HEK293 (cell line): Measurements from ENCODE around the gene TIGD1.

Experiments used
- CTCF ChIA-PET: fragments of 350-600 bp; formaldehyde crosslinking; extraction: SDS; loops from one replicate; lab custom pipeline; 2021; ENCODE audit warnings: antibody characterized with exemption; lab: Yijun Ruan, JAX
- POLR2A ChIA-PET: fragments of 300-600 bp; formaldehyde crosslinking; extraction: SDS; loops from one replicate; lab custom pipeline; 2020; ENCODE audit warnings: antibody characterized with exemption, inconsistent platforms; lab: Yijun Ruan, JAX
- H3K27ac ChIP-seq: fragments of 200-500 bp; sonication (Bioruptor generic); 2 replicates; pipeline ENCODE4 v1.5.1; 2014; ENCODE audit warnings: low read depth, low read length, control low read depth, inconsistent platforms; ENCODE audit errors: extremely low read depth
- H3K36me3 ChIP-seq, 2 experiments: fragments of 200-500 bp in 1 of 2; sonication (Bioruptor generic) in 1 of 2; 1 replicate in 1 of 2; 2 replicates in 1 of 2; pipeline ENCODE4 v1.5.1; 2014 to 2017; ENCODE audit warnings: inconsistent platforms in 2 of 2, low read length in 2 of 2; ENCODE audit not compliant: control insufficient read depth in 2 of 2, insufficient read depth in 1 of 2
- H3K4me1 ChIP-seq: fragments of 200-500 bp; sonication (Bioruptor generic); 2 replicates; pipeline ENCODE4 v1.5.1; 2014; ENCODE audit warnings: mild to moderate bottlenecking, low read length, inconsistent platforms; ENCODE audit not compliant: control insufficient read depth, insufficient read depth
- H3K4me3 ChIP-seq: 2 replicates; pipeline ENCODE4 v1.5.1; 2011; ENCODE audit warnings: low read depth, mild to moderate bottlenecking, control low read depth, low read length, moderate library complexity
- H3K9me3 ChIP-seq: fragments of 200-500 bp; sonication (Bioruptor generic); 2 replicates; pipeline ENCODE4 v1.5.1; 2014; ENCODE audit warnings: low read depth, low read length, inconsistent platforms; ENCODE audit not compliant: control insufficient read depth, insufficient read depth
- ZBTB17 ChIP-seq: fragments of 450-650 bp; formaldehyde crosslinking; IDR thresholded peaks from 2 replicates; pipeline ENCODE4 v1.5.1; 2016; ENCODE audit warnings: missing biosample characterization, missing genetic modification characterization
- ZNF140 ChIP-seq: fragments of 450-650 bp; formaldehyde crosslinking; IDR thresholded peaks from 2 replicates; pipeline ENCODE4 v1.5.1; 2016; ENCODE audit warnings: missing biosample characterization, missing genetic modification characterization
- ZNF169 ChIP-seq: fragments of 450-650 bp; formaldehyde crosslinking; IDR thresholded peaks from 2 replicates; pipeline ENCODE4 v1.5.1; 2016; ENCODE audit warnings: missing biosample characterization, missing genetic modification characterization
- ZNF184 ChIP-seq: fragments of 450-650 bp; IDR thresholded peaks from 2 replicates; pipeline ENCODE4 v1.5.1; 2018; ENCODE audit warnings: missing biosample characterization, mild to moderate bottlenecking, missing genetic modification characterization
- ZNF221 ChIP-seq: fragments of 450-650 bp; formaldehyde crosslinking; IDR thresholded peaks from 2 replicates; pipeline ENCODE4 v1.5.1; 2017; ENCODE audit warnings: missing biosample characterization, missing genetic modification characterization, borderline replicate concordance
- ZNF366 ChIP-seq: fragments of 450-650 bp; formaldehyde crosslinking; conservative IDR thresholded peaks from 2 replicates; pipeline ENCODE4 v1.5.1; 2016; ENCODE audit warnings: missing biosample characterization, missing genetic modification characterization
- ZNF423 ChIP-seq: fragments of 450-650 bp; formaldehyde crosslinking; IDR thresholded peaks from 2 replicates; pipeline ENCODE4 v1.5.1; 2016; ENCODE audit warnings: missing biosample characterization, missing genetic modification characterization
- ZNF529 ChIP-seq: fragments of 450-650 bp; formaldehyde crosslinking; IDR thresholded peaks from 2 replicates; pipeline ENCODE4 v1.5.1; 2017; ENCODE audit warnings: missing genetic modification characterization, missing biosample characterization; ENCODE audit not compliant: insufficient replicate concordance
- TF ChIP-seq, protein P1 (sequence below): fragments of 450-650 bp; IDR thresholded peaks from 2 replicates; pipeline ENCODE4 v1.5.1; 2018; ENCODE audit warnings: missing biosample characterization, mild to moderate bottlenecking, missing genetic modification characterization
- TF ChIP-seq, protein P2 (sequence below): fragments of 450-650 bp; formaldehyde crosslinking; IDR thresholded peaks from 2 replicates; pipeline ENCODE4 v1.5.1; 2016; ENCODE audit warnings: missing biosample characterization, missing genetic modification characterization
- TF ChIP-seq, protein P3 (sequence below): fragments of 450-650 bp; formaldehyde crosslinking; IDR thresholded peaks from 2 replicates; pipeline ENCODE4 v1.5.1; 2016; ENCODE audit warnings: missing biosample characterization, missing genetic modification characterization
- TF ChIP-seq, protein P4 (sequence below): fragments of 450-650 bp; formaldehyde crosslinking; IDR thresholded peaks from 2 replicates; pipeline ENCODE4 v1.5.1; 2017; ENCODE audit warnings: missing biosample characterization, missing genetic modification characterization
- TF ChIP-seq, protein P5 (sequence below): fragments of 450-650 bp; IDR thresholded peaks from 2 replicates; pipeline ENCODE4 v1.5.1; 2018; ENCODE audit warnings: missing biosample characterization, missing genetic modification characterization
- TF ChIP-seq, protein P6 (sequence below): fragments of 450-650 bp; formaldehyde crosslinking; IDR thresholded peaks from 2 replicates; pipeline ENCODE4 v1.5.1; 2016; ENCODE audit warnings: missing biosample characterization, missing genetic modification characterization

TIGD1 gene

DNA sequence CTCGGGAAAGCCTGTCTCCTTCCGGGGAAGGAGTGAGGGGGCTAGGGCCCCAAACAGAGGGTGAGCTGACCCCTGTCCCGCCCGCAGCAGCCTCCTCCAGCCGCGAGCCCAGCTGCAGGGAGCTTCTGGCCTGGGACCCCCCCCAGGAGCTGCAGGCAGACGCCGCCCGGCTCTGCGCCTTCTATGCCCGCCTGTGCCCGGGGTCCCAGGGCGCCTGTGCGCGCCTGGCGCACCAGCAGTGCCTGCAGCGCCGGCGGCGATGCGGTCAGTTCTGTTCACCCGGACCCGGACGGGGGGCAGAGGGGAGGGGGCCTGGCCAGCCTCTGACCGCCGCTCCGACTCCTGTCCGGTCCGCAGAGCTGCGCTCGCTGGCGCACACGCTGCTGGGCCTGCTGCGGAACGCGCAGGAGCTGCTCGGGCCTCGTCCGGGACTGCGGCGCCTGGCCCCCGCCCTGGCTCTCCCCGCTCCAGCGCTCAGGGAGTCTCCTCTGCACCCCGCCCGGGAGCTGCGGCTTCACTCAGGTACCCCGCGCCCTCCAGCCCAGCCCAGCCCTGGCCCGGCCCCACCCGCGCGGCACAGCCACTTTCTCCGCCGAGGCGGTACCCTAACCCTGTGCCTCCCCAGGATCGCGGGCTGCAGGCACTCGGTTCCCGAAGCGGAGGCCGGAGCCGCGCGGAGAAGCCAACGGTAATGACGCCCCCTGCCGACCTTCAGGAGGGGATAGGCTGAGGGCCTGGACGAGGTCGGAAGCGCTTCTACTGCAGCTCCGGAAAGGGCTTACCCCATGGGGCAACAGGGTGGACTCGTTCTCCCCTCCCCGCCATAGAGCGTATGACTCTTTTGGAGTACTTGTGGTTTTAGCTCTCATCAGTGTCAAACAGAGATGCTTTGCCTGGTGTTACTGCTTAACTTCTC lies 26.4 kb downstream of the TIGD1 start (continued):
- TF ChIP-seq, protein P1, sequence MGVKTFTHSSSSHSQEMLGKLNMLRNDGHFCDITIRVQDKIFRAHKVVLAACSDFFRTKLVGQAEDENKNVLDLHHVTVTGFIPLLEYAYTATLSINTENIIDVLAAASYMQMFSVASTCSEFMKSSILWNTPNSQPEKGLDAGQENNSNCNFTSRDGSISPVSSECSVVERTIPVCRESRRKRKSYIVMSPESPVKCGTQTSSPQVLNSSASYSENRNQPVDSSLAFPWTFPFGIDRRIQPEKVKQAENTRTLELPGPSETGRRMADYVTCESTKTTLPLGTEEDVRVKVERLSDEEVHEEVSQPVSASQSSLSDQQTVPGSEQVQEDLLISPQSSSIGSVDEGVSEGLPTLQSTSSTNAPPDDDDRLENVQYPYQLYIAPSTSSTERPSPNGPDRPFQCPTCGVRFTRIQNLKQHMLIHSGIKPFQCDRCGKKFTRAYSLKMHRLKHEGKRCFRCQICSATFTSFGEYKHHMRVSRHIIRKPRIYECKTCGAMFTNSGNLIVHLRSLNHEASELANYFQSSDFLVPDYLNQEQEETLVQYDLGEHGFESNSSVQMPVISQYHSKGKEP (tag by site-specific recombination): no peak
- no peak for TF ChIP-seq ZNF140 (tag by site-specific recombination)
- TF ChIP-seq, protein P2, sequence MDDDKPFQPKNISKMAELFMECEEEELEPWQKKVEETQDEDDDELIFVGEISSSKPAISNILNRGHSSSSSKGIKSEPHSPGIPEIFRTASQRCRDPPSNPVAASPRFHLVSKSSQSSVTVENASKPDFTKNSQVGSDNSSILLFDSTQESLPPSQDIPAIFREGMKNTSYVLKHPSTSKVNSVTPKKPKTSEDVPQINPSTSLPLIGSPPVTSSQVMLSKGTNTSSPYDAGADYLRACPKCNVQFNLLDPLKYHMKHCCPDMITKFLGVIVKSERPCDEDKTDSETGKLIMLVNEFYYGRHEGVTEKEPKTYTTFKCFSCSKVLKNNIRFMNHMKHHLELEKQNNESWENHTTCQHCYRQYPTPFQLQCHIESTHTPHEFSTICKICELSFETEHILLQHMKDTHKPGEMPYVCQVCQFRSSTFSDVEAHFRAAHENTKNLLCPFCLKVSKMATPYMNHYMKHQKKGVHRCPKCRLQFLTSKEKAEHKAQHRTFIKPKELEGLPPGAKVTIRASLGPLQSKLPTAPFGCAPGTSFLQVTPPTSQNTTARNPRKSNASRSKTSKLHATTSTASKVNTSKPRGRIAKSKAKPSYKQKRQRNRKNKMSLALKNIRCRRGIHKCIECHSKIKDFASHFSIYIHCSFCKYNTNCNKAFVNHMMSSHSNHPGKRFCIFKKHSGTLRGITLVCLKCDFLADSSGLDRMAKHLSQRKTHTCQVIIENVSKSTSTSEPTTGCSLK (tag by site-specific recombination): no peak
- peak; percentile 64; the same call in 1 of the 2 replicates for TF ChIP-seq ZBTB17 (tag by site-specific recombination)
- TF ChIP-seq ZNF423 (tag by site-specific recombination): no peak

DNA sequence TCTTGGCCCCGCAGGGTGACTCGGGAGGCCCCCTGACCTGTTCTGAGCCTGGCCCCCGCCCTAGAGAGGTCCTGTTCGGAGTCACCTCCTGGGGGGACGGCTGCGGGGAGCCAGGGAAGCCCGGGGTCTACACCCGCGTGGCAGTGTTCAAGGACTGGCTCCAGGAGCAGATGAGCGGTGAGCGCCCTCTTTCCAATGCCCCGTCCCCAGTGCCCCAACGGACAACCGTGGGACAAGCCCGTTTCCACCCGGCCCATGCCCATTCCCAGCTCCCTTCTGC lies 27.0 kb downstream of the TIGD1 start:
- no peak for TF ChIP-seq ZNF366
- no peak for TF ChIP-seq ZNF184 (tag by site-specific recombination)
- ChIA-PET POLR2A (no interaction called here), CTCF (interaction anchor here (0.6 to 4.9 kb wide), 17 partner anchors 8 to 1465 kb away, joined by 3 to 77 read pairs (median 3); partner anchors contain the start of gene ECEL1)
- Histone ChIP-seq H3K9me3 (no peaks in the 10 kb centered on the region), H3K36me3 (no peaks in the 10 kb centered on the region), H3K4me3 (no peak overlapping the region; the same call in none of the 2 replicates), H3K4me1 (no peaks in the 10 kb centered on the region; the same call in 1 of the 2 replicates), H3K27ac (no peak overlapping the region; the same call in 1 of the 2 replicates)

DNA sequence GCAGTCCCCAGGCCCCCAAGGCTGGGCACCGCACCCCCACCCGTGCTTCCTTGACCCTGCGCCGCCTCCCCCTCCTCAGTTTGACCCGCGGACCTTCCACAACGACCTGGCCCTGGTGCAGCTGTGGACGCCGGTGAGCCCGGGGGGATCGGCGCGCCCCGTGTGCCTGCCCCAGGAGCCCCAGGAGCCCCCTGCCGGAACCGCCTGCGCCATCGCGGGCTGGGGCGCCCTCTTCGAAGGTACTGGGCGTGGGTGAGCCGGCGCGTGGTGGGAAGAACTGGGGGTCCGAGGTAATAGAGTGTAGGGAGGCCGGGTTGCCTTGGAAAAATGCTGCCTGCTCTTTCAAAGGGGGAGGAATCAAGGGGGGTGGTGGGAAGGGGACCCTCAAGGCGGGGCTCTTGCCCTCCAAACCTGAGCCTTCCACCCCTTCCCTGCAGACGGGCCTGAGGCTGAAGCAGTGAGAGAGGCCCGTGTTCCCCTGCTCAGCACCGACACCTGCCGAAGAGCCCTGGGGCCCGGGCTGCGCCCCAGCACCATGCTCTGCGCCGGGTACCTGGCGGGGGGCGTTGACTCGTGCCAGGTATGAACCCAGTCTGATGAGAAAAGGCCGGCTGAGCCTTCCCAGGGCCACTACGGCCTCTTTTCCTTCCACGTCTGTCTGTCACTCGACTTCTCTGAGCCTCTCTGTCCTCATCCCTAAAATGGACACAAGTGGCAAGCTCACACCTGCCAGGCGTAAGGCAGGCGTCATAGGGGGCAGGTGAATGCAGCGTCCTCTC lies 27.5 kb downstream of the TIGD1 start:
- Histone ChIP-seq H3K9me3 (no peaks in the 10 kb centered on the region), H3K36me3 (no peaks in the 10 kb centered on the region), H3K27ac (no peak overlapping the region), H3K4me3 (no peak overlapping the region; the same call in 1 of the 2 replicates)
- POLR2A ChIA-PET: interaction anchor here (0.6 kb wide), 1 partner anchor 788 kb away, joined by 5 read pairs; no protein-coding TSS in a partner anchor
- TF ChIP-seq ZNF169: no peak
- TF ChIP-seq ZNF221 (tag by site-specific recombination): no peak
- TF ChIP-seq, protein P3, sequence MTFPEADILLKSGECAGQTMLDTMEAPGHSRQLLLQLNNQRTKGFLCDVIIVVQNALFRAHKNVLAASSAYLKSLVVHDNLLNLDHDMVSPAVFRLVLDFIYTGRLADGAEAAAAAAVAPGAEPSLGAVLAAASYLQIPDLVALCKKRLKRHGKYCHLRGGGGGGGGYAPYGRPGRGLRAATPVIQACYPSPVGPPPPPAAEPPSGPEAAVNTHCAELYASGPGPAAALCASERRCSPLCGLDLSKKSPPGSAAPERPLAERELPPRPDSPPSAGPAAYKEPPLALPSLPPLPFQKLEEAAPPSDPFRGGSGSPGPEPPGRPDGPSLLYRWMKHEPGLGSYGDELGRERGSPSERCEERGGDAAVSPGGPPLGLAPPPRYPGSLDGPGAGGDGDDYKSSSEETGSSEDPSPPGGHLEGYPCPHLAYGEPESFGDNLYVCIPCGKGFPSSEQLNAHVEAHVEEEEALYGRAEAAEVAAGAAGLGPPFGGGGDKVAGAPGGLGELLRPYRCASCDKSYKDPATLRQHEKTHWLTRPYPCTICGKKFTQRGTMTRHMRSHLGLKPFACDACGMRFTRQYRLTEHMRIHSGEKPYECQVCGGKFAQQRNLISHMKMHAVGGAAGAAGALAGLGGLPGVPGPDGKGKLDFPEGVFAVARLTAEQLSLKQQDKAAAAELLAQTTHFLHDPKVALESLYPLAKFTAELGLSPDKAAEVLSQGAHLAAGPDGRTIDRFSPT (tag by site-specific recombination): peak; percentile 3
- TF ChIP-seq, protein P4, sequence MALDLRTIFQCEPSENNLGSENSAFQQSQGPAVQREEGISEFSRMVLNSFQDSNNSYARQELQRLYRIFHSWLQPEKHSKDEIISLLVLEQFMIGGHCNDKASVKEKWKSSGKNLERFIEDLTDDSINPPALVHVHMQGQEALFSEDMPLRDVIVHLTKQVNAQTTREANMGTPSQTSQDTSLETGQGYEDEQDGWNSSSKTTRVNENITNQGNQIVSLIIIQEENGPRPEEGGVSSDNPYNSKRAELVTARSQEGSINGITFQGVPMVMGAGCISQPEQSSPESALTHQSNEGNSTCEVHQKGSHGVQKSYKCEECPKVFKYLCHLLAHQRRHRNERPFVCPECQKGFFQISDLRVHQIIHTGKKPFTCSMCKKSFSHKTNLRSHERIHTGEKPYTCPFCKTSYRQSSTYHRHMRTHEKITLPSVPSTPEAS (tag by site-specific recombination): no peak
- TF ChIP-seq ZBTB17 (tag by site-specific recombination): no peak
- no peak for TF ChIP-seq ZNF529 (tag by site-specific recombination)
- TF ChIP-seq, protein P5, sequence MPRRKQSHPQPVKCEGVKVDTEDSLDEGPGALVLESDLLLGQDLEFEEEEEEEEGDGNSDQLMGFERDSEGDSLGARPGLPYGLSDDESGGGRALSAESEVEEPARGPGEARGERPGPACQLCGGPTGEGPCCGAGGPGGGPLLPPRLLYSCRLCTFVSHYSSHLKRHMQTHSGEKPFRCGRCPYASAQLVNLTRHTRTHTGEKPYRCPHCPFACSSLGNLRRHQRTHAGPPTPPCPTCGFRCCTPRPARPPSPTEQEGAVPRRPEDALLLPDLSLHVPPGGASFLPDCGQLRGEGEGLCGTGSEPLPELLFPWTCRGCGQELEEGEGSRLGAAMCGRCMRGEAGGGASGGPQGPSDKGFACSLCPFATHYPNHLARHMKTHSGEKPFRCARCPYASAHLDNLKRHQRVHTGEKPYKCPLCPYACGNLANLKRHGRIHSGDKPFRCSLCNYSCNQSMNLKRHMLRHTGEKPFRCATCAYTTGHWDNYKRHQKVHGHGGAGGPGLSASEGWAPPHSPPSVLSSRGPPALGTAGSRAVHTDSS (tag by site-specific recombination): no peak
- TF ChIP-seq, protein P6, sequence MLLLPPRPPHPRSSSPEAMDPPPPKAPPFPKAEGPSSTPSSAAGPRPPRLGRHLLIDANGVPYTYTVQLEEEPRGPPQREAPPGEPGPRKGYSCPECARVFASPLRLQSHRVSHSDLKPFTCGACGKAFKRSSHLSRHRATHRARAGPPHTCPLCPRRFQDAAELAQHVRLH: no peak
- TF ChIP-seq, all 188 proteins: peak for 1
- CTCF ChIA-PET: interaction anchor here (0.6 to 4.9 kb wide), 17 partner anchors 10 to 1464 kb away, joined by 3 to 77 read pairs (median 3); no protein-coding TSS in a partner anchor
- H3K4me1 ChIP-seq: no peaks in the 10 kb centered on the region; the same call in 1 of the 2 replicates
